Lung (tissue), 12 donors: Measurements from ENCODE around the gene DNAJB6. TPM values are rescaled to one million over a fixed set of nuclear protein-coding genes. Genes with fewer than 3 reads are reported as not detected.

ENCODE experiments used
- ATAC-seq: fragments of 200-7000 bp; cut with Tn5 transposase; one replicate; pipeline ENCODE4 v1.9.1; 2020; ENCODE audit warnings: moderate number of reproducible peaks; ENCODE audit not compliant: insufficient read depth, low FRiP score
- DNase-seq, 3 donors: peaks; one replicate each; pipeline ENCODE4 v3.0.0-alpha.2; 2013 to 2017
- H3K27ac ChIP-seq, 2 donors: one replicate each; pipeline ENCODE4 v1.5.1; 2013; ENCODE audit warnings: mild to moderate bottlenecking in 2 of 2, moderate library complexity in 2 of 2, control low read depth in 1 of 2, inconsistent platforms in 1 of 2, low read depth in 1 of 2, low read length in 1 of 2
- H3K27me3 ChIP-seq, 3 donors: one replicate each; pipeline ENCODE4 v1.5.1; 2013; ENCODE audit warnings: low read length in 2 of 3; ENCODE audit not compliant: control insufficient read depth in 3 of 3, insufficient read depth in 3 of 3
- H3K36me3 ChIP-seq, 4 donors: one replicate each; pipeline ENCODE4 v1.5.1; 2013; ENCODE audit warnings: low read length in 4 of 4, mild to moderate bottlenecking in 1 of 4, moderate library complexity in 1 of 4; ENCODE audit not compliant: control insufficient read depth in 4 of 4, insufficient read depth in 4 of 4
- H3K4me1 ChIP-seq, 5 donors: one replicate each; pipeline ENCODE4 v1.5.1; 2013; ENCODE audit warnings: low read length in 5 of 5, mild to moderate bottlenecking in 2 of 5, moderate library complexity in 1 of 5; ENCODE audit not compliant: control insufficient read depth in 5 of 5, insufficient read depth in 5 of 5
- H3K4me3 ChIP-seq: one replicate; pipeline ENCODE4 v1.5.1; 2013; ENCODE audit warnings: mild to moderate bottlenecking, control low read depth, moderate library complexity
- H3K9ac ChIP-seq, 2 donors: one replicate each; pipeline ENCODE4 v1.5.1; 2013; ENCODE audit warnings: low read length in 2 of 2, control low read depth in 1 of 2; ENCODE audit not compliant: insufficient read depth in 1 of 2
- H3K9me3 ChIP-seq, 4 donors: one replicate each; pipeline ENCODE4 v1.5.1; 2013; ENCODE audit warnings: low read length in 3 of 4, mild to moderate bottlenecking in 1 of 4, moderate library complexity in 1 of 4; ENCODE audit not compliant: control insufficient read depth in 4 of 4, insufficient read depth in 3 of 4
- CTCF ChIP-seq: IDR thresholded peaks from 2 replicates; pipeline ENCODE4 v1.5.1; 2012; ENCODE audit warnings: mild to moderate bottlenecking; ENCODE audit errors: control extremely low read depth, extremely low read depth
- WGBS, 2 donors: extraction: QIAGEN DNeasy Blood & Tissue Kit; methylation state at CpG; one replicate each; pipeline ENCODE4 v1.1.7; 2013; 5-methylcytosine and 5-hydroxymethylcytosine counted together
- polyA plus RNA-seq, 2 donors: library from polyadenylated mRNA; stranded (reverse); fragments of 200-250 nt; gene quantifications; one replicate each; pipeline ENCODE4 v1.2.1, GENCODE V29; 2013
- total RNA-seq, 2 donors: library from RNA; depleted of rRNA in 1 of 2; stranded (reverse); fragments of >200 nt in 1 of 2; gene quantifications; one replicate each; pipeline ENCODE4 v1.2.1, GENCODE V29; 2014 to 2021
- donor health status: control.
- donor health status: control.
- donor health status: Bipolar disorder and iron deficiency.
- donor health status: healthy.
- donor health status: DM: yes; HTN: yes; CAD: no.

Gene DNAJB6
- total and polyA plus RNA-seq, 4 donors, result 58.1 to 117 (median 83.0) TPM

GRCh38 chr7:157462840-157463239 lies 126.0 kb downstream of the DNAJB6 start:
- DNase-seq, result peak in 1 of 3 donors; percentile 8
- Histone ChIP-seq H3K4me1 (no peaks in the 10 kb centered on the region), H3K27ac (no peak overlapping the region), H3K36me3 (no peaks in the 10 kb centered on the region), H3K4me3 (no peak overlapping the region), H3K9ac (no peak overlapping the region), H3K27me3 (peaks cover 0 to 31% (median 30%) of the 10 kb centered on the region in 3 donors), H3K9me3 (peaks cover 0 to 6% (median 0%) of the 10 kb centered on the region in 4 donors)
- ATAC-seq, result no peak
- WGBS, 2 donors, result 61 to 72% methylated on average over 10 of the region's 10 CpGs
- no peak for TF ChIP-seq CTCF

- Histone ChIP-seq H3K9me3 (peaks cover 0 to 6% (median 0%) of the 10 kb centered on the region in 4 donors), H3K36me3 (no peaks in the 10 kb centered on the region), H3K9ac (no peak overlapping the region), H3K27ac (no peak overlapping the region), H3K4me1 (no peaks in the 10 kb centered on the region), H3K4me3 (no peak overlapping the region), H3K27me3 (peaks cover 0 to 30% (median 25%) of the 10 kb centered on the region in 3 donors)
- DNase-seq, result peak in 1 of 3 donors; percentile 17
- TF ChIP-seq CTCF, result no peak
- no peak for ATAC-seq
- 63 to 75% methylated on average over 12 of the region's 12 CpGs for WGBS, 2 donors
These were observed 126.4 kb downstream of the DNAJB6 start for GRCh38 chr7:157463245-157463644.

- peaks cover 0 to 30% (median 24%) of the 10 kb centered on the region in 3 donors for H3K27me3 ChIP-seq
- no peak overlapping the region for H3K9ac ChIP-seq
- ATAC-seq (no peak), DNase-seq (peak in 1 of 3 donors; percentile 9)
- H3K4me1 ChIP-seq, result no peaks in the 10 kb centered on the region
- WGBS, 2 donors, result 36 to 38% methylated on average over 15 of the region's 15 CpGs
- H3K9me3 ChIP-seq, result peaks cover 0 to 8% (median 0%) of the 10 kb centered on the region in 4 donors
- no peak for TF ChIP-seq CTCF
- no peak overlapping the region for H3K27ac ChIP-seq
- no peaks in the 10 kb centered on the region for H3K36me3 ChIP-seq
- no peak overlapping the region for H3K4me3 ChIP-seq
These were observed 127.5 kb downstream of the DNAJB6 start for GRCh38 chr7:157464111-157464970.
